Measurements from ENCODE around the gene GANC.

GANC gene

GRCh38 chr15:42387603-42388002 lies 114.6 kb downstream of the GANC start:
- H3K9ac ChIP-seq (ENCODE audit: low read depth, low read length): no peak overlapping the region
- H3K4me1 ChIP-seq (ENCODE audit: insufficient read depth, low read length): peaks cover 12% of the 10 kb centered on the region

DNA sequence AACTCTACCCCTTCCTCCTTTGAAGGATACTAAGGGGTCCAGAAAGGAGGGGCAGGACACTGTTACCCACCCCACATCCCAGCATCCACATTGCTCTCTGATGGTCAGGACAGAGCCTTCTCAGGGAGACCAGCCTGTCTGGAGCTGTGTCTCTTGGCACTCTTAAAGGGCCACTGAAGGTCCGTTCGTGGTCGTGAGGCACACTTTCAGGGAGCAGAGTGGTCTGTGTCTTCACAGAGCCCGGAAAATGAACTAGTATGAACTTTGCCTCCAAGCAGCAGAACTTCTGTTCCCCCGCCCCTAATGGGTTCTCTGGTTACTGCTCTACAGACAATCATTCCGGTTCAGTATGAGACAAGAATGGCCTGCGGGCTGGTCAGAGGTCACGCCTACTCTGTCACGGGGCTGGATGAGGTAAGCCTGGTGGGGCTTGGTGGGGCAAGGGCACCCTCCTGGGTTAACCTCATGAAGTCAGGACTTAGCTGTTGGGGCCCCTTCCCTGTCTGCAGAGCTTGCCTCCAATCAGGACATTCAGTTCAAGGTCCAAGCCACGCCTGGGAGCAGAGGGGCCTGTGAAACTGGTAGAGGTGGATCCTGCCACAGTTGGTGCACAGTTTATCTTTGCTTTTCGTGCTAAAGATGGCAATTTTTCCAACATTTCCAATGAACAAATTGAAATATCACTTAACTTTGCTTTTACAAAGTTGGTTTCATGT lies 119.5 kb downstream of the GANC start:
- Histone ChIP-seq H3K36me3 (ENCODE audit: insufficient read depth, low read length) (no peaks in the 10 kb centered on the region), H3K9ac (ENCODE audit: low read depth, low read length) (no peak overlapping the region), H3K9me3 (ENCODE audit: control insufficient read depth, insufficient read depth, low read length) (no peaks in the 10 kb centered on the region), H3K4me1 (ENCODE audit: insufficient read depth, low read length) (no peaks in the 10 kb centered on the region)

More at GRCh38 chr15:42387603-42388002, 114.6 kb downstream of the GANC start:
- H3K36me3 ChIP-seq (ENCODE audit: insufficient read depth, low read length): no peaks in the 10 kb centered on the region
- H3K9me3 ChIP-seq (ENCODE audit: control insufficient read depth, insufficient read depth, low read length): no peaks in the 10 kb centered on the region

DNA sequence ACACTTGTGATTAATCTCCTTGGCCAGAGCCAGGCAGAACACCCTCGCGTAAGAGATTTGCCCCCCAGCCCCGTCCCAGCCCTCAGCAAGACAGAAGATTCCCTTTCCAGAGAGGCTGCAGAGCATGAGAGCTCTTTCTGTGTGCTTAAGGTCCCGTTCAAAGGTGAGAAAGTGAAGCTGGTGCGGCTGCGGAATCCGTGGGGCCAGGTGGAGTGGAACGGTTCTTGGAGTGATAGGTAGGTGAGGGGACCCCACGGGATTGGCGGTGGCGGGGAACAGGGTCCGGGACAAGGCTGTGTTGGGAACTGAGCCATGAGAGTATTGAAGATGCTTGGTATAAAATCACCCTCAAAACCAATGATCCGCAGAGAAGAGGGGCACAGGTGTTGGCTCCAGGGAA lies 121.1 kb downstream of the GANC start:
- H3K36me3 ChIP-seq (ENCODE audit: insufficient read depth, low read length): no peaks in the 10 kb centered on the region
- H3K9me3 ChIP-seq (ENCODE audit: control insufficient read depth, insufficient read depth, low read length): no peaks in the 10 kb centered on the region
- H3K4me1 ChIP-seq (ENCODE audit: insufficient read depth, low read length): no peaks in the 10 kb centered on the region

DNA sequence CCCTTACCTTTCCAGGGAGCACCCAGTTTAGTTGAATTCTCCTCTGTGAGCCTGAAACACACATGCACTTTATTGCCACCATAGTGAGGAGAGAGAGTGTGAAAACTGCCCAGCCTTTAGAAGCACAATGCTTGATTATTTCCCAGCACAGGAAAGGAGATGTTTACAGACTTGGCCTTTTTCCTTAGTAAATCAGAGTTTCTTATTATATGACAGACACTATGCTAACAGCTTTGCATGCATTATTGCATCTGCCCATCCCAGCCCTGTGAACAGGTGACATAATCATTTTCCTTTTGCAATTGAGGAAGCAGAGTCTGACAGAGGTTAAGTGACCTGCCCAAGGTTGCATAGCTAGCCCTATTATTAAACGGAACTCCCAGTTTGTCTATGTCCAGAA lies 122.8 kb downstream of the GANC start:
- no peaks in the 10 kb centered on the region for H3K4me1 ChIP-seq (ENCODE audit: insufficient read depth, low read length)
- no peak overlapping the region for H3K9ac ChIP-seq (ENCODE audit: low read depth, low read length)
- no peaks in the 10 kb centered on the region for H3K36me3 ChIP-seq (ENCODE audit: insufficient read depth, low read length)
- no peaks in the 10 kb centered on the region for H3K9me3 ChIP-seq (ENCODE audit: control insufficient read depth, insufficient read depth, low read length)

More for the DNA sequence above, 121.1 kb downstream of the GANC start:
- H3K9ac ChIP-seq (ENCODE audit: low read depth, low read length): no peak overlapping the region

GRCh38 chr15:42401544-42402454 lies 128.8 kb downstream of the GANC start:
- H3K9ac ChIP-seq (ENCODE audit: low read depth, low read length): no peak overlapping the region
- H3K9me3 ChIP-seq (ENCODE audit: control insufficient read depth, insufficient read depth, low read length): no peaks in the 10 kb centered on the region
- H3K36me3 ChIP-seq (ENCODE audit: insufficient read depth, low read length): no peaks in the 10 kb centered on the region
- 0 out of 2 replicates have a peak, but pooled peaks cover 2% of the 10 kb centered on the region for H3K4me1 ChIP-seq (ENCODE audit: insufficient read depth, low read length)

GRCh38 chr15:42402455-42403205 lies 129.6 kb downstream of the GANC start:
- Histone ChIP-seq H3K9me3 (ENCODE audit: control insufficient read depth, insufficient read depth, low read length) (no peaks in the 10 kb centered on the region), H3K9ac (ENCODE audit: low read depth, low read length) (no peak overlapping the region), H3K4me1 (ENCODE audit: insufficient read depth, low read length) (0 out of 2 replicates have a peak, but pooled peaks cover 2% of the 10 kb centered on the region), H3K36me3 (ENCODE audit: insufficient read depth, low read length) (no peaks in the 10 kb centered on the region)

DNA sequence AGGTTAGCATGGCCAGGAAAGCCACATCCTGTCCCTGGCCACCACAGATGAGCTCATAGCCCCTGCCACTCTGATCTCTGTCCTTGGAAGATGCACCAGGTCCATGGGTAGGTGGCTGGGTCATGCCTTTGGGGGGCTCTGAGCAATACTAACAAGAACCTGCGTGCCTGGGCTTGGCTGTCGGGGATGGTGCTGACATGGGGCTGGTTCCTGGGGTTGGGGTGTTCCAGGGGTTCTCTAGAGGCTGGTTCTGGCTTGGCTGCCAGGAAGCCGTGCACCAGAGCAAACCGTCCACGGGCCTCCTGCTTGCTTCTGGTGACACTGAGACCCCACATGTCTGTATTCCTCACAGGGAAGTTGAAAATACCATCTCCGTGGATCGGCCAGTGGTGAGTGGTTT lies 130.4 kb downstream of the GANC start:
- no peaks in the 10 kb centered on the region for H3K36me3 ChIP-seq (ENCODE audit: insufficient read depth, low read length)
- H3K4me1 ChIP-seq (ENCODE audit: insufficient read depth, low read length): 0 out of 2 replicates have a peak, but pooled peaks cover 2% of the 10 kb centered on the region
- H3K9ac ChIP-seq (ENCODE audit: low read depth, low read length): no peak overlapping the region
- H3K9me3 ChIP-seq (ENCODE audit: control insufficient read depth, insufficient read depth, low read length): no peaks in the 10 kb centered on the region

DNA sequence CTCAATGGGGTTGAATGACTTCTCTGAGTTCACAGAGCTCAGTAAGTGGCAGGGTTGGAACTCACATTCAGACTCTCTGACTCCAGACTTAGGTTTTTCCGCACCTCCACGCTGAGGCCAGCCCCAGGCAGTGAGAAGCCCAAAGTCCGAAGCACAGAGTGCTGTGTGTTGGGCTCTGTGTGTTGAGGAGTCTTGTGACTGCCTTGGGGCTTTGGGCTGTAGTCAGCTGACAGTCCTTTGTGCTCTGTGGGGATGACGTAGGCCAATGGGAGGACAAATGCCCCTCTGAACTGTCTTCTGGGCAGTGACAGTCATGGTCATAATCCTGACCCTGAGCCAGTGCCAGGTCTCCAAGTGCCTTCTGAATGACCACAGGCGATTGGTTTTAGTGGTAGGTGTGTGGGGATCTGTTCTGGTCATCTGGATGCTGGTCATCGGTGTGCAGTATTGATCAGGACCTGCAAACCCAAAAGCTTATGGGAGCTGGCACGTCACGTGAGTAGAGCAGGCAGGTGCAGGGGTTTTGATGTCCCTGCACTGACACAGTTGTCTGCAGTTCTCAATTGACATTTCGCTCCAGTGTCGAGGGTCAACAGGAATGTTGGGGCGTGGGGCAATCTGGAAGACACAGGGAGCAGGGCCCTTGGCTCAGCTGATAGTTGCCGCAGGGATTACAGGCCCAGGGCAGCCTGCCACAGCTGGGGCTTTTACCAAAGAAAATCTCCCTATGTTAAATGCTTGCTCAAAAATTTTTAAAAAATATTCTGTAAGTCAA lies 131.6 kb downstream of the GANC start:
- Histone ChIP-seq H3K9me3 (ENCODE audit: control insufficient read depth, insufficient read depth, low read length) (no peaks in the 10 kb centered on the region), H3K4me1 (ENCODE audit: insufficient read depth, low read length) (0 out of 2 replicates have a peak, but pooled peaks cover 2% of the 10 kb centered on the region), H3K9ac (ENCODE audit: low read depth, low read length) (no peak overlapping the region), H3K36me3 (ENCODE audit: insufficient read depth, low read length) (no peaks in the 10 kb centered on the region)

- Histone ChIP-seq H3K36me3 (ENCODE audit: insufficient read depth, low read length) (no peaks in the 10 kb centered on the region), H3K4me1 (ENCODE audit: insufficient read depth, low read length) (0 out of 2 replicates have a peak, but pooled peaks cover 2% of the 10 kb centered on the region), H3K9ac (ENCODE audit: low read depth, low read length) (no peak overlapping the region), H3K9me3 (ENCODE audit: control insufficient read depth, insufficient read depth, low read length) (no peaks in the 10 kb centered on the region)
Measured at GRCh38 chr15:42405863-42406482, 133.0 kb downstream of the GANC start.
